Activated CD4-positive, alpha-beta T cell treated with anti-CD3 and anti-CD28 coated beads, Interleukin-2, amount 50 U/mL, for 4 hours (primary cell): ENCODE data around the gene MRTO4.
"Not testable (repeated sequence)": the region's sequence is repeated elsewhere in the genome, so short reads cannot be mapped to it uniquely, and the experiment has no call there.

ENCODE experiments used
- DNase-seq, 2 experiments: peaks; one replicate each; pipeline ENCODE4 v3.0.0-alpha.2; 2020

Gene MRTO4

GRCh38 chr1:19251305-19252196, at the start of gene MRTO4, which contains the start of gene EMC1:
Gene MRTO4, plus strand, starts transcription at chr1:19251805. Its CDS starts 31 bp downstream, at chr1:19251836.
Gene EMC1, minus strand, starts transcription at chr1:19251524. Its CDS starts 15 bp downstream, at chr1:19251509.
- peak; percentile 87 to 89 for DNase-seq

GRCh38 chr1:19202396-19202795, 49.2 kb upstream of the MRTO4 start:
- DNase-seq: no peak

GRCh38 chr1:19203440-19203839, 48.2 kb upstream of the MRTO4 start:
- no peak for DNase-seq

- no peak for DNase-seq
Observed at GRCh38 chr1:19204446-19205266, 46.9 kb upstream of the MRTO4 start.

- DNase-seq: no peak
Observed at GRCh38 chr1:19205403-19205802, 46.2 kb upstream of the MRTO4 start.

- no peak for DNase-seq
Observed at GRCh38 chr1:19205845-19206244, 45.8 kb upstream of the MRTO4 start.

- no peak for DNase-seq
Observed at GRCh38 chr1:19206947-19207346, 44.7 kb upstream of the MRTO4 start.

- no peak for DNase-seq
Observed at GRCh38 chr1:19208710-19209438, 42.7 kb upstream of the MRTO4 start.

GRCh38 chr1:19209439-19209989, 42.1 kb upstream of the MRTO4 start:
- peak in 1 of 2 experiments; percentile 13 for DNase-seq

- DNase-seq: peak; percentile 94 to 95
Observed at GRCh38 chr1:19209990-19210771, 41.4 kb upstream of the MRTO4 start, which contains the start of gene UBR4. Gene UBR4, minus strand, starts transcription at chr1:19210266. Its CDS starts 18 bp downstream, at chr1:19210248.

- DNase-seq: no peak
Observed at GRCh38 chr1:19210772-19211549, 40.6 kb upstream of the MRTO4 start.

GRCh38 chr1:19212167-19212566, 39.4 kb upstream of the MRTO4 start:
- no peak for DNase-seq

GRCh38 chr1:19213580-19213979, 38.0 kb upstream of the MRTO4 start:
- no peak for DNase-seq

- DNase-seq: not testable (repeated sequence)
Observed at GRCh38 chr1:19216585-19216984, 35.0 kb upstream of the MRTO4 start.

- no peak for DNase-seq
Observed at GRCh38 chr1:19219451-19219850, 32.2 kb upstream of the MRTO4 start.

GRCh38 chr1:19220080-19220846, 31.3 kb upstream of the MRTO4 start:
- no peak for DNase-seq

GRCh38 chr1:19220991-19221390, 30.6 kb upstream of the MRTO4 start:
- DNase-seq: no peak

GRCh38 chr1:19222573-19222972, 29.0 kb upstream of the MRTO4 start:
- DNase-seq: no peak

GRCh38 chr1:19222979-19223824, 28.4 kb upstream of the MRTO4 start:
- no peak for DNase-seq
